Caco-2 (cell line): ENCODE data around the gene RAB36. TPM values are rescaled to one million over a fixed set of nuclear protein-coding genes. Genes with fewer than 3 reads are reported as not detected.

ENCODE experiments used
- BruUV-seq: library from RNA; stranded (reverse); fragments of 400-500 nt; replicated peaks from 2 replicates; lab custom pipeline; 2021; lab: Mats Ljungman, UMichigan
- CTCF ChIA-PET: fragments of 300-600 bp; sonication (Branson Sonifier 250); formaldehyde crosslinking; loops from one replicate; lab custom pipeline; 2022; ENCODE audit warnings: antibody characterized with exemption; lab: Charles Lee
- POLR2A ChIA-PET: fragments of 300-600 bp; sonication (Branson Sonifier 250); formaldehyde crosslinking; loops from one replicate; lab custom pipeline; 2022; ENCODE audit warnings: antibody characterized with exemption; lab: Charles Lee
- DNase-seq, 2 experiments: peaks; one replicate each; pipeline versions ENCODE4 v3.0.0 to v3.0.0-alpha.2; 2020 to 2022
- H3K27me3 ChIP-seq: replicated peaks from 2 replicates; pipeline ENCODE4 v1.6.0; 2011; ENCODE audit warnings: low read length; ENCODE audit not compliant: control insufficient read depth, insufficient read depth
- H3K36me3 ChIP-seq: 2 replicates; pipeline ENCODE4 v1.5.1; 2011; ENCODE audit warnings: low read length; ENCODE audit not compliant: control insufficient read depth, insufficient read depth
- H3K4me1 ChIP-seq: fragments of 250-450 bp; sonication (Bioruptor Pico); 2 replicates; pipeline ENCODE4 v1.5.1; 2020; ENCODE audit warnings: mild to moderate bottlenecking
- H3K4me3 ChIP-seq: 2 replicates; pipeline ENCODE4 v1.5.1; 2011; ENCODE audit warnings: low read depth, mild to moderate bottlenecking, control low read depth, low read length
- H3K9me3 ChIP-seq: fragments of 250-450 bp; sonication (Bioruptor Pico); 2 replicates; pipeline ENCODE4 v1.5.1; 2020; ENCODE audit warnings: mild to moderate bottlenecking, moderate library complexity
- H3K27ac Mint-ChIP-seq: one replicate; pipeline ENCODE4 v1.8.0; 2022; ENCODE audit warnings: mixed read lengths; ENCODE audit not compliant: unreplicated experiment
- H3K27me3 Mint-ChIP-seq: one replicate; pipeline ENCODE4 v1.8.0; 2022; ENCODE audit warnings: mixed read lengths; ENCODE audit not compliant: insufficient read depth, unreplicated experiment
- H3K36me3 Mint-ChIP-seq: one replicate; pipeline ENCODE4 v1.8.0; 2022; ENCODE audit warnings: mild to moderate bottlenecking, mixed read lengths; ENCODE audit not compliant: insufficient read depth, unreplicated experiment
- H3K4me1 Mint-ChIP-seq: one replicate; pipeline ENCODE4 v1.8.0; 2022; ENCODE audit warnings: low read depth, mixed read lengths; ENCODE audit not compliant: unreplicated experiment
- H3K4me3 Mint-ChIP-seq: one replicate; pipeline ENCODE4 v1.8.0; 2022; ENCODE audit warnings: mild to moderate bottlenecking, moderate library complexity, mixed read lengths; ENCODE audit not compliant: unreplicated experiment
- H3K9me3 Mint-ChIP-seq: one replicate; pipeline ENCODE4 v1.8.0; 2022; ENCODE audit warnings: mixed read lengths; ENCODE audit not compliant: unreplicated experiment
- CTCF ChIP-seq, 2 experiments: fragments of 200-600 bp in 1 of 2; IDR thresholded peaks; 1 replicate in 1 of 2; 2 replicates in 1 of 2; pipeline versions ENCODE4 v1.5.1 to v1.8.0; 2011 to 2022; ENCODE audit warnings: antibody characterized with exemption in 1 of 2, control low read depth in 1 of 2, inconsistent platforms in 1 of 2, low read depth in 1 of 2, low read length in 1 of 2, mild to moderate bottlenecking in 1 of 2, moderate library complexity in 1 of 2; ENCODE audit not compliant: insufficient read depth in 1 of 2, severe bottlenecking in 1 of 2, unreplicated experiment in 1 of 2
- intact Hi-C: fragments of 100-400 bp; cut with micrococcal nuclease; formaldehyde crosslinking; loops from one replicate; pipeline ENCODE4 v1.10.0; 2022; ENCODE audit not compliant: unreplicated experiment
- total RNA-seq: library from RNA; stranded (reverse); gene quantifications from 2 replicates; pipeline ENCODE4 v1.2.3, GENCODE V29; 2022

Gene RAB36
- total RNA-seq, 1 experiment from 2014 or later, result 0.52 TPM

- no peak overlapping the region for H3K4me3 Mint-ChIP-seq
- H3K9me3 Mint-ChIP-seq, result no peaks in the 10 kb centered on the region
- ChIA-PET POLR2A (no interaction called here), CTCF (no interaction called here)
- intact Hi-C loops, result no loop called here
- no peaks in the 10 kb centered on the region for H3K27me3 Mint-ChIP-seq
- BruUV-seq, result no TSS peak
- Histone ChIP-seq H3K4me1 (no peaks in the 10 kb centered on the region), H3K4me3 (no peak overlapping the region), H3K9me3 (no peaks in the 10 kb centered on the region), H3K27me3 (no peaks in the 10 kb centered on the region), H3K36me3 (no peaks in the 10 kb centered on the region)
- no peak for DNase-seq
- no peaks in the 10 kb centered on the region for H3K4me1 Mint-ChIP-seq
- no peak for TF ChIP-seq CTCF (IDR thresholded peaks at IDR 0.05; ENCODE audit: insufficient read depth in 1 of 2, low read depth in 1 of 2, low read length in 1 of 2, severe bottlenecking in 1 of 2, unreplicated experiment in 1 of 2)
- H3K36me3 Mint-ChIP-seq, result no peaks in the 10 kb centered on the region
- H3K27ac Mint-ChIP-seq, result no peak overlapping the region
Observed at GRCh38 chr22:23099531-23099804, 45.8 kb upstream of the RAB36 start.

- Mint-ChIP-seq H3K9me3 (no peaks in the 10 kb centered on the region), H3K27me3 (no peaks in the 10 kb centered on the region), H3K36me3 (no peaks in the 10 kb centered on the region), H3K4me3 (no peak overlapping the region), H3K4me1 (no peaks in the 10 kb centered on the region), H3K27ac (no peak overlapping the region)
- no peak overlapping the region for H3K4me3 ChIP-seq
- H3K4me1 ChIP-seq, result no peaks in the 10 kb centered on the region
- H3K27me3 ChIP-seq, result no peaks in the 10 kb centered on the region
- H3K9me3 ChIP-seq, result no peaks in the 10 kb centered on the region
- intact Hi-C loops, result loop anchor here (10.0 kb wide), 1 partner anchor 255 kb away; no protein-coding TSS in a partner anchor
- H3K36me3 ChIP-seq, result no peaks in the 10 kb centered on the region
- BruUV-seq, result no TSS peak
- DNase-seq, result no peak
- TF ChIP-seq CTCF (IDR thresholded peaks at IDR 0.05; ENCODE audit: insufficient read depth in 1 of 2, low read depth in 1 of 2, low read length in 1 of 2, severe bottlenecking in 1 of 2, unreplicated experiment in 1 of 2), result no peak
- ChIA-PET POLR2A (no interaction called here), CTCF (no interaction called here)
Observed at GRCh38 chr22:23100124-23100801, 45.0 kb upstream of the RAB36 start.

GRCh38 chr22:23101524-23101923 lies 43.8 kb upstream of the RAB36 start:
- intact Hi-C loops, result loop anchor here (10.0 kb wide), 1 partner anchor 257 kb away; no protein-coding TSS in a partner anchor
- Histone ChIP-seq H3K4me3 (no peak overlapping the region), H3K4me1 (no peaks in the 10 kb centered on the region), H3K36me3 (no peaks in the 10 kb centered on the region), H3K27me3 (no peaks in the 10 kb centered on the region), H3K9me3 (no peaks in the 10 kb centered on the region)
- H3K9me3 Mint-ChIP-seq, result no peaks in the 10 kb centered on the region
- no TSS peak for BruUV-seq
- DNase-seq, result no peak
- CTCF ChIA-PET, result no interaction called here
- H3K36me3 Mint-ChIP-seq, result no peaks in the 10 kb centered on the region
- no peak for TF ChIP-seq CTCF (IDR thresholded peaks at IDR 0.05; ENCODE audit: insufficient read depth in 1 of 2, low read depth in 1 of 2, low read length in 1 of 2, severe bottlenecking in 1 of 2, unreplicated experiment in 1 of 2)
- no peak overlapping the region for H3K4me3 Mint-ChIP-seq
- POLR2A ChIA-PET, result no interaction called here
- no peak overlapping the region for H3K27ac Mint-ChIP-seq
- H3K4me1 Mint-ChIP-seq, result no peaks in the 10 kb centered on the region
- no peaks in the 10 kb centered on the region for H3K27me3 Mint-ChIP-seq
